Medulla oblongata (tissue), 1 donor: ENCODE measurements around the gene FGD4.

ENCODE experiments used
- DNase-seq: peaks from one replicate; pipeline ENCODE4 v3.0.0-alpha.2; 2015; ENCODE audit errors: extremely low spot score

FGD4 gene

GRCh38 chr12:32679091-32679919 lies 279.9 kb downstream of the FGD4 start, which contains the start of gene DNM1L:
DNM1L (plus strand) TSS chr12:32679301; CDS start chr12:32679364, 63 bp downstream.
- peak; percentile 98 for DNase-seq

- no peak for DNase-seq
Measured at GRCh38 chr12:32679920-32680237, 280.5 kb downstream of the FGD4 start.

GRCh38 chr12:32680787-32681186 lies 281.4 kb downstream of the FGD4 start:
- DNase-seq, result no peak

GRCh38 chr12:32681272-32681671 lies 281.9 kb downstream of the FGD4 start:
- DNase-seq, result no peak

- DNase-seq, result no peak
Measured at GRCh38 chr12:32686340-32686739, 287.0 kb downstream of the FGD4 start.

GRCh38 chr12:32688786-32689185 lies 289.4 kb downstream of the FGD4 start:
- DNase-seq, result no peak

- no peak for DNase-seq
Measured at GRCh38 chr12:32690927-32691326, 291.6 kb downstream of the FGD4 start.

GRCh38 chr12:32692358-32692757 lies 293.0 kb downstream of the FGD4 start:
- DNase-seq, result no peak

- DNase-seq, result no peak
Measured at GRCh38 chr12:32693036-32693435, 293.7 kb downstream of the FGD4 start.
